ENCODE measurements around the gene TRMT112. TPM values are rescaled to one million over a fixed set of nuclear protein-coding genes. Genes with fewer than 3 reads are reported as not detected.

Gene TRMT112
- total RNA-seq, 4 donors from 2014 or later: 200 to 462 (median 323) TPM

DNA sequence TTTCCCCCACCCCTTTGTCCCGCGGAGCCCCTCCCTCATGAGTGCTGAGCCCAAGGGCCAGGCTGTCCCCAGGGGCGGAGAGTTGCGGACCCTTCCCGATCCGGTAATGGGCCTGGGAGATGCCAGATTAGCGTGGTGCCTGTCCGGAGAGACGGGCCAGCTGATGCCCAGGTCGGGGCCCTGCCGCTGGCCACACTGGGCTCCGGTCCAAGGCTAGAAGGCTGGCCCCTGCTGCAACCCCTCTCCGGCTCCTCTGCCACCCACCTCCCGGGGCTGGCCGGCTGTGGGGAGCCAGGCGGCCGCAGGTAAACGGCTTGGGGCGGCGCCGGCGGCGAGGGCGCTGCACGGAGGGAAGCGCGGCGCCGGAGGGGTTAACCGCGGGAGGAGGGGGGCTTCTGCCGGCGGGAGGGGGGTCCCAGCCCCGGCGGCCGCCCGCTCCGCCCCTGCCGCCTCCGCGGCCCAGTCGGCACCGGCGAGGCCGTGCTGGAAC lies 26.1 kb downstream of the TRMT112 start, which contains the start of gene KCNK4:
Gene KCNK4 (plus strand): TSS at position 41 of the 490 bp plus-strand sequence. CDS start 1,717 bp downstream, outside the sequence.
- Histone ChIP-seq H3K4me1 (peaks cover 0 to 17% of the 10 kb centered on the region in 2 donors), H3K27me3 (peaks cover 5 to 11% of the 10 kb centered on the region in 2 donors), H3K27ac (no peak within 1 kb of the TSS), H3K9me3 (no peaks in the 10 kb centered on the region), H3K36me3 (no peaks in the 10 kb centered on the region), H3K4me3 (no peak within 1 kb of the TSS)
- TF ChIP-seq CTCF (IDR thresholded peaks at IDR 0.05) (no peak), POLR2A (IDR thresholded peaks at IDR 0.05) (no peak)
- intact Hi-C loops (cut with DNase I; ENCODE audit: low total_unique reads): no loop called here
- no peak for DNase-seq

DNA sequence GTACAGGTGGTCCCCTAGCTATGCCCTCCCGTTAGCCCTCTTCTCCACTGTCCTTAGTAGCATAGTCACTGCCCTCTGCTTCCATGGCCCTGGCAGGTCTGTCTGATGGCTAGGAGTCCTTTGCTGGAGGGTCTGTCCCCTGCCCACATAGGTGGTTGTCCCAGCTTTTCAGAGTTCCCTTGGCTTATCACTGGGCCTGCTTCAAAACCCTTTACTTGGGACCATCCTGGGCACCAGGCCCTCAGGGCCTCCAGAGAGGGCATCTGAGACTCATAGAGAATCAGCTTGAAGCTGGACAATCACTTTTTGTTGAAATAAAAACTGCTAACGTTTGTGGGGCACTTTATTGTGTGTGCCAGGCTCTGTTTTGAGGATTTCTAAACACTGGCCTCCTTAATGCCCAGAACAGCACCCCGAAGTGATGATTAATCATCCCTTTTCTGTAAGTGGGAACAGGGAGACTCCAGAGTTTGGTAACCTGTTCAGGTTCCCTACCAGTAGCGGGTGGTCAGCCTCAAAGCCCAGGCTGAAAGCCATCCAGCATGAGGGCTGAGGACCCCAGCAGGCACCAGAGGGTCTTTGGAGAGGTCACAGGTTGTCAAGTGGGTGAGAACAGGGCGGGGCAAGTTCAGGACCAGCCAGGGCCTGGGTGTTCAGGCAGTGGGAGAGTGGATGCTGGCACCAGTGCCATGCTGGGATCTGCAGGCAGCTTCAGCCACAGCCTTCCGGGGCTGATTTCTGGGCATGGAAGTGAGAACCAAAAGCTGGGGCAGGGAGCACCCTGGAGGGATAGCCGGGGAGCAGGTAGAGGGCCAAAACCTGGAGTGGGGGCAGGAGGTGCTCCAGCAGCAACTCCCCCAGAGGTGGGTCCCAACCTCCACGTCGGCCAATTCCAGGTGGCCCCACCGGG lies 26.8 kb downstream of the TRMT112 start:
- no peak for DNase-seq
- TF ChIP-seq CTCF (IDR thresholded peaks at IDR 0.05): no peak
- TF ChIP-seq POLR2A (IDR thresholded peaks at IDR 0.05): no peak
- peaks cover 0 to 22% of the 10 kb centered on the region in 2 donors for H3K4me1 ChIP-seq
- H3K36me3 ChIP-seq: no peaks in the 10 kb centered on the region
- H3K27ac ChIP-seq: no peak overlapping the region
- no peaks in the 10 kb centered on the region for H3K9me3 ChIP-seq
- intact Hi-C loops (cut with DNase I; ENCODE audit: low total_unique reads): no loop called here
- H3K27me3 ChIP-seq: peaks cover 5 to 8% of the 10 kb centered on the region in 2 donors
- H3K4me3 ChIP-seq: no peak overlapping the region

- H3K4me1 ChIP-seq: peaks cover 0 to 22% of the 10 kb centered on the region in 2 donors
- H3K9me3 ChIP-seq: no peaks in the 10 kb centered on the region
- H3K4me3 ChIP-seq: no peak overlapping the region
- H3K27me3 ChIP-seq: peaks cover 5 to 8% of the 10 kb centered on the region in 2 donors
- intact Hi-C loops (cut with DNase I; ENCODE audit: low total_unique reads): no loop called here
- H3K27ac ChIP-seq: no peak overlapping the region
- no peaks in the 10 kb centered on the region for H3K36me3 ChIP-seq
- TF ChIP-seq POLR2A (IDR thresholded peaks at IDR 0.05) (no peak), CTCF (IDR thresholded peaks at IDR 0.05) (no peak)
- no peak for DNase-seq
Observed at GRCh38 chr11:64289002-64289564, 28.3 kb downstream of the TRMT112 start.

DNA sequence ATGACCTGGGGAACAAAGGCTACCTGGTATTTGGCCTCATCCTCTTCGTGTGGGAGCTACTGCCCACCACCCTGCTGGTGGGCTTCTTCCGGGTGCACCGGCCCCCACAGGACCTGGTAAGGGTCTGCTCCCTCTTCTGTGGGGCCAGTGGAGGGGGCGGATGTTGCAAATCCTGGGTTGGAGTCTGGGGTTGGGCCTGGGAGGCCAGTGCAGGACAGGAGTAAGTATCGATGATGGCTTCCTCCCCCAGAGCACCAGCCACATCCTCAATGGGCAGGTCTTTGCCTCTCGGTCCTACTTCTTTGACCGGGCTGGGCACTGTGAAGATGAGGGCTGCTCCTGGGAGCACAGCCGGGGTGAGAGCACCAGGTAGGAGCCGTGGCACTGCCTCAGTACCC lies 29.0 kb downstream of the TRMT112 start:
- H3K36me3 ChIP-seq: no peaks in the 10 kb centered on the region
- no peak overlapping the region for H3K27ac ChIP-seq
- peaks cover 5 to 8% of the 10 kb centered on the region in 2 donors for H3K27me3 ChIP-seq
- DNase-seq: no peak
- intact Hi-C loops (cut with DNase I; ENCODE audit: low total_unique reads): no loop called here
- H3K4me3 ChIP-seq: no peak overlapping the region
- H3K9me3 ChIP-seq: no peaks in the 10 kb centered on the region
- H3K4me1 ChIP-seq: peaks cover 3 to 26% of the 10 kb centered on the region in 2 donors
- TF ChIP-seq CTCF (IDR thresholded peaks at IDR 0.05) (no peak), POLR2A (IDR thresholded peaks at IDR 0.05) (no peak)

All from uterus (tissue), 4 donors.